Measurements from ENCODE around the gene CCDC88B. TPM values are rescaled to one million over a fixed set of nuclear protein-coding genes. Genes with fewer than 3 reads are reported as not detected.

CCDC88B gene
- total RNA-seq, 1 experiment from 2014 or later: 3.6 TPM

DNA sequence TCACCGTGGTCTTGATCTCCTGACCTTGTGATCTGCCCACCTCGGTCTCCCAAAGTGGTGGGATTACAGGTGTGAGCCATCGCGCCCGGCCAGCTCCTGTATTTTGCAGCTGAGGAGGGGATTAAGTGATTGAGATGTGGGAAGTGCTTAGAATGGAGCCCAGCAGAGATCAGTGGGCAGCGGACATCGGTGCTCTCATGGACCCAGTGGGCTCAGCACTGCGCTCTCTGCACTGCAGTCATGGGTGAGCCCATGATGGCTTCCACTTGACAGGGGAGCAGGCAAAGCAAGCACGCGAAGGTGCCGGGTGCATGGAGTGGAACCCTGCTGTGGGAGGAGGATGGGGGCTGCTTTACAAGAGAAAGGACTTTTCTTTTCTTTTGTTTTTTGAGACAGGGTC lies 9.1 kb upstream of the CCDC88B start:
- H3K4me3 ChIP-seq (ENCODE audit: low read depth, low read length): no peak overlapping the region
- H3K27ac Mint-ChIP-seq (ENCODE audit: unreplicated experiment): no peak overlapping the region
- POLR2A ChIA-PET: interaction anchor here (3.0 kb wide), 1 partner anchor 13 kb away, joined by 13 read pairs; the partner anchor contains the start of genes PRDX5 and TRMT112
- intact Hi-C loops (cut with micrococcal nuclease; ENCODE audit: unreplicated experiment): no loop called here
- H3K4me1 Mint-ChIP-seq (ENCODE audit: low read depth, unreplicated experiment): peaks cover 12% of the 10 kb centered on the region
- no peaks in the 10 kb centered on the region for H3K27me3 Mint-ChIP-seq (ENCODE audit: insufficient read depth, unreplicated experiment)
- no peaks in the 10 kb centered on the region for H3K36me3 ChIP-seq (ENCODE audit: control insufficient read depth, insufficient read depth, low read length)
- no peak overlapping the region for H3K4me3 Mint-ChIP-seq (ENCODE audit: unreplicated experiment)
- no peaks in the 10 kb centered on the region for H3K9me3 Mint-ChIP-seq (ENCODE audit: unreplicated experiment)
- no TSS peak for BruUV-seq (replicated peaks)
- peaks cover 5% of the 10 kb centered on the region; the same call in 1 of the 2 replicates for H3K4me1 ChIP-seq
- H3K27me3 ChIP-seq (replicated peaks; ENCODE audit: control insufficient read depth, insufficient read depth, low read length): no peaks in the 10 kb centered on the region
- H3K36me3 Mint-ChIP-seq (ENCODE audit: insufficient read depth, unreplicated experiment): peaks cover 4% of the 10 kb centered on the region
- no peaks in the 10 kb centered on the region for H3K9me3 ChIP-seq
- no peak for DNase-seq
- CTCF ChIA-PET: interaction anchor here (0.8 to 3.1 kb wide), 7 partner anchors 10 to 60 kb away, joined by 3 to 24 read pairs (median 4); partner anchors contain the start of genes PRDX5, RPS6KA4 and TRMT112
- TF ChIP-seq, protein P1, sequence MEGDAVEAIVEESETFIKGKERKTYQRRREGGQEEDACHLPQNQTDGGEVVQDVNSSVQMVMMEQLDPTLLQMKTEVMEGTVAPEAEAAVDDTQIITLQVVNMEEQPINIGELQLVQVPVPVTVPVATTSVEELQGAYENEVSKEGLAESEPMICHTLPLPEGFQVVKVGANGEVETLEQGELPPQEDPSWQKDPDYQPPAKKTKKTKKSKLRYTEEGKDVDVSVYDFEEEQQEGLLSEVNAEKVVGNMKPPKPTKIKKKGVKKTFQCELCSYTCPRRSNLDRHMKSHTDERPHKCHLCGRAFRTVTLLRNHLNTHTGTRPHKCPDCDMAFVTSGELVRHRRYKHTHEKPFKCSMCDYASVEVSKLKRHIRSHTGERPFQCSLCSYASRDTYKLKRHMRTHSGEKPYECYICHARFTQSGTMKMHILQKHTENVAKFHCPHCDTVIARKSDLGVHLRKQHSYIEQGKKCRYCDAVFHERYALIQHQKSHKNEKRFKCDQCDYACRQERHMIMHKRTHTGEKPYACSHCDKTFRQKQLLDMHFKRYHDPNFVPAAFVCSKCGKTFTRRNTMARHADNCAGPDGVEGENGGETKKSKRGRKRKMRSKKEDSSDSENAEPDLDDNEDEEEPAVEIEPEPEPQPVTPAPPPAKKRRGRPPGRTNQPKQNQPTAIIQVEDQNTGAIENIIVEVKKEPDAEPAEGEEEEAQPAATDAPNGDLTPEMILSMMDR (IDR thresholded peaks at IDR 0.05; ENCODE audit: insufficient read depth in 1 of 2, low read depth in 1 of 2, low read length in 1 of 2, severe bottlenecking in 1 of 2, unreplicated experiment in 1 of 2): no peak

DNA sequence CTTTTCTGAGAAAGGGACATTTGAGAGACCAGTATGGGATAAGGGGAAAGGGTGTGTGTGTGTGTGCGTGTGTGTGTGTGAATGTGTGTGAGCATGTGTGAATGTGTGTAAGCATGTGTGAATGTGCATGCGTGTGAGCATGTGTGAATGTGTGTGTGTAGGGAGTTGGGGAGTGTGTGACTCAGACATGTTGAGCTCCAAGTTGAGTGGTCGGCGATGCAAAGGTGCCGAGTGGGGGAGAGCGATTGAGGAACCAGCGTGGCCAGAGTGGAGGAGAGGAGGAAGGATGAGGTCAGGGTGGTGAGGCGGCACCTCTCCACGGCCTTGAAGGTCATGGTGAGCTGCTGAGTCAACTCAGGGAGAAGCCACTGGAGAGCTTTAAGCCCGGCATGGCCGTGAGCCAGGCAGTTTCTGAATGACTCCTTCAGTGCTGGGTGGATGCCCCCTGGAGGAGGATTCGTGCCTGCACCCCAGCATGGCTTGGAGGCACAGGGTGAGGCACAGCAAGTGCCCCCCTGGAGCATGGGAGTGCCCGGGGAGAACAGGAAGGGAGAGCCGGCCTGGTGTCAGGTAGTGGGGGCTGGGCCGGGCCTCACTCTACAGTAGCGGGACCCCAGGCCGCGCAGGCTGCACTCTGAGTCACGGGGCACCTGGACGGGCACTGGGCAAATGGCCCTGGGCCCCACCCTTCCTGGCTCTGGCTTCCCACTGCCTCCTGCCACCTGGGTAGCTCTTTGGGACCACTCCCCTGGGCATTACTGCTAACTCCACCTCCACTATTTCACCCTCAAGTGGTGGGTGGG lies 8.2 kb upstream of the CCDC88B start:
- TF ChIP-seq, protein P1 (IDR thresholded peaks at IDR 0.05; ENCODE audit: insufficient read depth in 1 of 2, low read depth in 1 of 2, low read length in 1 of 2, severe bottlenecking in 1 of 2, unreplicated experiment in 1 of 2): peak; percentile 17 to 20
- intact Hi-C loops (cut with micrococcal nuclease; ENCODE audit: unreplicated experiment): no loop called here
- Mint-ChIP-seq H3K4me1 (ENCODE audit: low read depth, unreplicated experiment) (peaks cover 12% of the 10 kb centered on the region), H3K27ac (ENCODE audit: unreplicated experiment) (no peak overlapping the region), H3K36me3 (ENCODE audit: insufficient read depth, unreplicated experiment) (peaks cover 4% of the 10 kb centered on the region), H3K27me3 (ENCODE audit: insufficient read depth, unreplicated experiment) (no peaks in the 10 kb centered on the region), H3K9me3 (ENCODE audit: unreplicated experiment) (no peaks in the 10 kb centered on the region), H3K4me3 (ENCODE audit: unreplicated experiment) (no peak overlapping the region)
- peaks cover 5% of the 10 kb centered on the region; the same call in 1 of the 2 replicates for H3K4me1 ChIP-seq
- H3K9me3 ChIP-seq: no peaks in the 10 kb centered on the region
- no TSS peak for BruUV-seq (replicated peaks)
- ChIA-PET POLR2A (interaction anchor here (3.0 kb wide), 1 partner anchor 14 kb away, joined by 13 read pairs; the partner anchor contains the start of genes PRDX5 and TRMT112), CTCF (interaction anchor here (0.6 to 3.1 kb wide), 8 partner anchors 9 to 1559 kb away, joined by 3 to 24 read pairs (median 4); partner anchors contain the start of genes CCDC85B, PRDX5, RPS6KA4 and TRMT112)
- H3K27me3 ChIP-seq (replicated peaks; ENCODE audit: control insufficient read depth, insufficient read depth, low read length): no peaks in the 10 kb centered on the region
- no peak overlapping the region for H3K4me3 ChIP-seq (ENCODE audit: low read depth, low read length)
- no peaks in the 10 kb centered on the region for H3K36me3 ChIP-seq (ENCODE audit: control insufficient read depth, insufficient read depth, low read length)
- peak; percentile 42 to 55 for DNase-seq

DNA sequence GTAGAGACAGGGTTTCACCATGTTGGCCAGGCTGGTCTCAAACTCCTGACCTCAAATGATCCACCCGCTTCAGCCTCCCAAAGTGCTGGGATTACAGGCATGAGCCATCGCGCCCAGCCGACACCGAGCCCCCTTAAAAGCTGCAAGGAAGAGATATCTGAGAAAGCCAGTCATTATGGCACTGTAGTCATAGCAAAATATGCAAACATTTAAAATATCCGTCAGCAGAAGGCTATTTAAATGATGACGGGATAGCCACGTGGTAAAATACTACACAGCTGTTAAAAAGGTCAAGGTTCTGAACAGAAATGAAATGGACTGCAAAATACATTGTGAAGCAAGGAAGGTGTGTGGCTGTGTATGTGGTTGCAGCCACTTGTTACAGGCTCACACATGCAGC lies 6.4 kb upstream of the CCDC88B start:
- Mint-ChIP-seq H3K4me3 (ENCODE audit: unreplicated experiment) (no peak overlapping the region), H3K9me3 (ENCODE audit: unreplicated experiment) (no peaks in the 10 kb centered on the region), H3K27me3 (ENCODE audit: insufficient read depth, unreplicated experiment) (no peaks in the 10 kb centered on the region), H3K27ac (ENCODE audit: unreplicated experiment) (no peak overlapping the region), H3K4me1 (ENCODE audit: low read depth, unreplicated experiment) (peaks cover 12% of the 10 kb centered on the region), H3K36me3 (ENCODE audit: insufficient read depth, unreplicated experiment) (peaks cover 4% of the 10 kb centered on the region)
- no peak for DNase-seq
- no peaks in the 10 kb centered on the region for H3K27me3 ChIP-seq (replicated peaks; ENCODE audit: control insufficient read depth, insufficient read depth, low read length)
- BruUV-seq (replicated peaks): no TSS peak
- no peak overlapping the region for H3K4me3 ChIP-seq (ENCODE audit: low read depth, low read length)
- H3K9me3 ChIP-seq: no peaks in the 10 kb centered on the region
- TF ChIP-seq, protein P1 (IDR thresholded peaks at IDR 0.05; ENCODE audit: insufficient read depth in 1 of 2, low read depth in 1 of 2, low read length in 1 of 2, severe bottlenecking in 1 of 2, unreplicated experiment in 1 of 2): no peak
- H3K36me3 ChIP-seq (ENCODE audit: control insufficient read depth, insufficient read depth, low read length): no peaks in the 10 kb centered on the region
- intact Hi-C loops (cut with micrococcal nuclease; ENCODE audit: unreplicated experiment): no loop called here
- peaks cover 5% of the 10 kb centered on the region; the same call in 1 of the 2 replicates for H3K4me1 ChIP-seq
- ChIA-PET POLR2A (interaction anchor here (0.5 kb wide), 1 partner anchor 38 kb away, joined by 3 read pairs; no protein-coding TSS in a partner anchor), CTCF (interaction anchor here (3.1 kb wide), 1 partner anchor 16 kb away, joined by 24 read pairs; the partner anchor contains the start of genes PRDX5 and TRMT112)

All from Caco-2 (cell line).